HG03280 (cell line): ENCODE measurements around the gene ALOX12B.
A peak's percentile ranks its signal among the peaks of the same experiment; 100 is the strongest.

Experiments
- ATAC-seq: cut with Tn5 transposase; IDR thresholded peaks from one replicate; pipeline ENCODE4 v1.9.1; 2021; ENCODE audit warnings: mild to moderate bottlenecking, moderate library complexity; ENCODE audit not compliant: unreplicated experiment

Gene ALOX12B

DNA sequence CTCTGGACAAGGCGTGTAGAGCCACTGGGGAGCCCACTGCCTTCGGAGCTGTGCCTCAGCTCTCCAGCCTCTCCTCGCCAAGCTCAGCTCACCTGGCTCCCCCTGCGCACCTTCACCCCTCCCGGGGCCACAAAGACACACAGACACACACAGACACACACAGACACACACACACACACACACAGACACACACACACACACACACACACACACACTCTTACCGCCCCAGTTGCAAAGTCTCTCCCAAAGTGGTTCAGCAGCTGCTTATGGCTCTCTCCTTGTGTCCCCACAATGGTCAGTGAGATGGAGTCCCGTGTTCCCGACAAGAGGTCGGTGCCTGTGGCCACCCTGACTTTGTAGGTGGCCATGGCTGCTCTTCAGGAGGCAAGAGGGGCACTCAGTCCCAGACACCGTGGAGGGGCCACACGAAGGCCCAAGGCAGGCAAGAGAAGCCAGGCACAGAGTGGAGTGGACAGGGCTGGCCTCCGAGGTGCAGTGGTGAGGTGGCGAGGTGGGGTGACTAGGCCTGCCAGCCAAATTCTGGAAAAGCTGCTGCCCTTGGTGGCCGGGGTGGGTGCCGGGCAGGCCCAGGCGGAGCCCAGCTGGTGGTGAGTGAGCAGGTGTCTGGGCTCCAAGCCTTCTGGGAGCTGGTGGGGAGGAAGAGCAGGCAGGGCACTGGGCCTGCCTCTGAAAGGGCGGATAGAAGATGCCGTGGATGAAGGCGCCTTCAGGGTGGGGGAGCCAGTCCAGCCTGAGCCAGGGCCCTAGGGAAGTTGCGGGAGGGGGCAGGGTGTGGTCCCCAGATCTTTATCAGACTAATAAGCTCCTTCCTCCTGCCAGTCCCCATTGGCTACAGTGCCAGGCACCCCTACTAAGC, at the start of gene ALOX12B:
Gene ALOX12B, minus strand, starts transcription at position 642 of the 877 bp plus-strand sequence. Its CDS starts 274 bp downstream, at position 368.
- no peak for ATAC-seq

DNA sequence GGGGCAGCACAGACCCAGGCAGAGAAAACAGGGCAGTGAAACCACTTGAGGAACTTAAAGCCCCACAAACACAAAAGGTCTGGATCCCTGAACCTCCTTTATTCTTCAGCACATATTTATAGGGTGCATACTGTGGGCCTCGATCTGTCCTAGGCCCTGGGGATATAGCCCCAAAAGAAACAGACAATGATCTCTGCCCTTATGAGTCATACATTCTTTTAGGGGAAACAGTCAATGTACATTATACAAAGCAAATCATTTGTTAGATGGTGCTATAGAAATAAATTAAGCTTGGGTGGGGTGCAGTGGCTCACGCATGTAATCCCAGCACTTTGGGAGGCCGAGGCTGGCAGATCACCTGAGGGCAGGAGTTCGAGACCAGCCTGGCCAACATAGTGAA, 46.4 kb upstream of the ALOX12B start:
- no peak for ATAC-seq

DNA sequence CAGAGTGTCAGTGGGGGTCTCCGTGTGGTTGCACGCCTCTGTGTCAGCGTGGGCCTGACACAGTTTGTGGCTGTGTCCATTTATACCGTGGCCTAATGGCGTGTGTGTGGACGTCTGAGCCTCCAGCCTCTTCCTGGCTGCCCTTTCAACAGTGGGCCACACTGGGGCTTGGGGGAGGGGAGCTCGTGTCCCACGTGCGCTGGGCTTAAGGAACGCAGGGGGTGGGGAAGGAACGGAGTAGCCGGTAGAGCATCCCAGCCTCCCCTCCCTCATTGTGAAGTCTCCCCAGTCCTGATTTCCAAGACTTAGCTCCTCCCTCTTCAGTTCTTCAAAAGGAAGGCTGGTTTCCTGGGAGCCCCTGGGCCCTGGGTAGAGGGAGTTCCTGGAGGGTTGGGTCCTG, 45.9 kb upstream of the ALOX12B start:
- no peak for ATAC-seq

DNA sequence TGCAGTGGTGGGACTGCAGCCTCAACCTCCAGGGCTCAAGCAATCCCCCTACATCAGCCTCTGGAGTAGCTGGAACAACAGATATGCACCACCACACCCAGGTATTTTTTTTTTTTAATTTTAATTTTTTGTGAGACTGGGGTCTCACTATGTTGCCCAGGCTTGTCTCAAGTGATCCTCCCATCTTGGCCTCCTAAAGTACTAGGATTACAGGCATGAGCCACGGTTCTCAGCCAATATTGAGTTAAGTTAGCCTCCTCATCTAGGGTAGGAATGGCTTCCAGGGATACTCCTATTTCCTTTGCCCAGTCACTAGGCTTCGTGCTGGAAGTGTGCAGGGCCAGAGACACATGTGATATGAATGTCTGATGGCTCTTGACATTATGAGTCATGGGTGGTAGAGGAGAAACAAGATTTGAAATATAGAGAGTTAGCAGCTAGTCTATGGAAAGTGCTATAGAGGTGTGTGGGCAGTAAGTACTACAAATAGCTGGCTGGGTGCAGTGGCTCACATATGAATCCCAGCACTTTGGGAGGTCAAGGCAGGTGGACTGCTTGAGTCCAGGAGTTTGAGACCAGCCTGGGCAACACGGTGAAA, 44.4 kb upstream of the ALOX12B start:
- no peak for ATAC-seq

DNA sequence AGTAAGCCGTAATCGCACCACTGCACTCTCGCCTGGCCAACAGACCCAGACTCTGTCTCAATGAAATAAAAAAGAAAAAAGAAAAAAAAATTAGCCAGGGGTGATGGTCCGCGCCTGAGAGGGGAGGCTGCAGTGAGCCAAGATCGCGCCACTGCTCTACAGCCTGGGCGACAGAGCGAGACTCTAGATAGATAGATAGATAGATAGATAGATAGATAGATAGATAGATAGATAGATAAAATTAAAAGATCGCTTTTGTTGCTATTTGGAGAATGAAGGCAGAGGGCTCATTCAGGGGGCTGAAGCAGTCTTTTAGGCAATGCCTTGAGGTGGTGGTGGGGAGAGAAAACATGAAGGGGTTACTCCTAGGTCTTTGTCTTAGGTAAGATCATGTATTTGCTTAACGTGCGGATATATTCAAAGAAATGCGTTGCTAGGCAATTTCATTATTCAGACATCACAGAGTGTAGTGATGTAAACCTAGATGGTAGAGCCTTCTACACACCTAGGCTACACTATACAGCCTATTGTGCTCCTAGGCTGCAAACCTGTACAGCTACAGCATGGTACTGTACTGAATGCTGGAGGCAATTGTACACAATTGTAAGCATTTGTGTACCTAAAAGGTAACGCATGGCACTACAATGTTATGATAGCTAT, 40.7 kb upstream of the ALOX12B start:
- no peak for ATAC-seq

DNA sequence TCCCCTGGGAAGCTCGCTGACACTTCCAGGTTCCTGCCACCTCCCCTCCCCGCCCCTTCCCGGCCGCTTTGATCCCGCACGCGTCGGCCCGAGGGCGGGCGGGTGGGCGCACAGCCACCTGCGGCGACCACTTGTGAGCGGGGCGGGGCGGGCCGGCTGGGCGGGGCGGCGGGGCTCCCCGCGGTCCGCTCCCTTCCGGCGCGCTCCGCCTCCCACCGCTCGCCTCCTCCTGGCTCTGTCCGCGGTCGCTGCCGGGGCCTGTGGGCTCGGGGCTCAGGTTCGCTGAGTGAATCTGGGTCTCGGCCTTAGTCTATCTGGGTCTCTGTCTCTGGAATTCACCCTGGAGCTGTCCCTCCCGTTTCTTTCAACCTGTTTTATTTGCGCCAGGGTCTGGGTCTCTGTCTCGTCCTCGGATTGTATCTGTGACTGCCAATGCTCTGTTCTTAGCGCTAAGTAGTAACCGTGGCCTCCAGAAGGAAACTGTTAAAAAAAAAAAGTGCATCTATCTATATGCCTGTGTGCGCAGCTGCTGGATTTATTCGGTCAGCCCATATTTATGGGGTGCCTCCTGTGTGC, 39.1 kb upstream of the ALOX12B start:
- ATAC-seq = no peak

DNA sequence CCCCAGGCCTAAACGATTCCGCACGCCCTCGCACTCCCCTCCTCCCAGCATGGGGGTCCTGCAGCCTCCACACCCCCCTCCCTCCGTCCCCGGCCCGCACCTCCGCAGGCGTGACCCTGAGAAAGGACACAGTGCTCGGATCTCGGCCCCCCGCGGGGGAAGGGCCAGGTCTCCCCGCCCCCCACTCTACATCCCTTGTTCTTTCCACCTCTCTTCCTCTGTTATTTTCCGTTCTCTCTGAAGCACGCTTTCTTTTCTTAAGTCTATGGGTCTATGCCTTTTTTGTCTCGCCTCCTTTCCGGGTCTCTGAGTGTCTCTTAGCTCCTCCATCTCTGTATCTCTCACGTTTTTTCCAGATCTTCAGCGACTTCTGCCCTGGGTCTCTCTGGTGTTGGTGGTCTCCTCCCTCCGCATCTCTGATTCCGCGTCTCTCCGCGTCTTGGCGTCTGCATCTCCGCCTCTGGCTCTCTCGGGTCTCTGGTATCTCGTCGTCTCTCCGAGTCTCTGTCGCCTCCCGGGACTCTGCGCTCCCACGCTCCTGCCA, 38.5 kb upstream of the ALOX12B start:
- no peak for ATAC-seq

DNA sequence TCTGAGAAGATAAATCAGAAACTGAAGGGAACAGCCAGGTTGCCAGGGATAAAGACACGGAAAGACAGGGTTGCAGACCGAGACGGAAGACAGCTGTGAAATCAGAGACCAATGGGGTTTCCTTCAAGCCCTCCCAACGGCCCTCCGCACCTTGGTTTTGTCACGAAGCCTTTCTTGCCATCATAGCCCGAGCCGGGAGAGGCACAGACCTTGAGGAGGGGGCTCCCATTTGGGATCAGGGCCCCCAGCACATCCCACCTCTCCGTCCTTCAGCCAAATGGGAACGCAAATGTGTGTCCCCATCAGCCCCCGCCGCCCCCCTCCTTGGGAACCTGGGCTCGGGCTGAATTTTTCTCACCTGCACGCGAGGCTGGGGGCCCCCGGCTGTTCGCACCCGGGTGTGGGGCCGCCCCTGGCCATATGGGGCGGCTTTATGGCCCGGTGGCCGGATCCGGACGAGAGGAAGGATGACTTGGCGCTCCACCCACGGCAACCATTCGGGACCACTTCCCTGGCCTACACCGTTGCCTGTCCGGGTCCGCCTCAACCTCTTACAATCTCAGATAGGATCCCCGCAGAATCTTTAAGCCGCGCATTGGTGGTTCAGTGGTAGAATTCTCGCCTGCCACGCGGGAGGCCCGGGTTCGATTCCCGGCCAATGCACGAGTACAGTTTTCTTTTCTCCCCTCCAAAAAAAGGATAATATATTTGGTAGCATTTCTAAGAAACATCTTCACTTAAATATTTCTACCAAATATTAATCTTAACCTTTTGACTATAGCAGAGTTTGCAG, 37.8 kb upstream of the ALOX12B start:
- ATAC-seq = peak; percentile 32

DNA sequence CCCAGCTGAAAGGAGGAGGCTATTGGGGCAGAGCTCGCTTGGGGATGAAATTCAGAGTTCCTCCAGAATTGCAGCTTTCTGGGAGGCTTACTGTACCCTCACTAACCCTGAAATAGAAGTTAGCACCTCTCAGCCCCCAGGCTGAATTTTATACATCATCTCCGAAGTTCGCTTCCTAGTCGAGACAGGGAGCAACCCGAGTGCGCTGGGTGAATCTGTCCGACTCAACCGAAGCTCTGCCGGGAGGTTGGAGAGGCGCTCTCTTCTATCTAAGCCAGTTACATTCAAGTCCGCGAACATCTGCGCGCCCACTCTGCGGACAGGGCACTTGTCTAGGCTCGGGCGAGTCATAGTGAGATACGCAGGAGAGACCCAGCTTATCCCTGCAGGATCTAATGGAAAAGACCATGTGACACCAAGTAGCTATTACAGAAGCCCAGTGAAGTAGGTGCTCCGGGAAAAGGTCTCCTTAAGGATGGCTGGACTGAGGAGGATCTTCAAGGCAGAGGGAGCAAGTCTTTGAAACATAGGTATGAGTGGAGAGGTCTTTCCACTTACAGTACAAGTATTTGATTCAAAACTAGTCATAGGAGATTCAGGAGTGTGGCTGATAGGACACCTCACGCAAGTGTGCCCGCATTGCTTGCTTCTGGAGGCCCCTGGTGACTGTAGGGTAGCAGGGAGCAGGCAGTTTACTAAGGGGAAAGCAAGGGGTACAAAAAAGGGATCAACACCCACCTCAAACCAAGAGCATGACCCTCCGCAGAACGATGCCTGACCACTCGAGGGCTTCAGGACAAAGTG, 37.0 kb upstream of the ALOX12B start:
- ATAC-seq = no peak

DNA sequence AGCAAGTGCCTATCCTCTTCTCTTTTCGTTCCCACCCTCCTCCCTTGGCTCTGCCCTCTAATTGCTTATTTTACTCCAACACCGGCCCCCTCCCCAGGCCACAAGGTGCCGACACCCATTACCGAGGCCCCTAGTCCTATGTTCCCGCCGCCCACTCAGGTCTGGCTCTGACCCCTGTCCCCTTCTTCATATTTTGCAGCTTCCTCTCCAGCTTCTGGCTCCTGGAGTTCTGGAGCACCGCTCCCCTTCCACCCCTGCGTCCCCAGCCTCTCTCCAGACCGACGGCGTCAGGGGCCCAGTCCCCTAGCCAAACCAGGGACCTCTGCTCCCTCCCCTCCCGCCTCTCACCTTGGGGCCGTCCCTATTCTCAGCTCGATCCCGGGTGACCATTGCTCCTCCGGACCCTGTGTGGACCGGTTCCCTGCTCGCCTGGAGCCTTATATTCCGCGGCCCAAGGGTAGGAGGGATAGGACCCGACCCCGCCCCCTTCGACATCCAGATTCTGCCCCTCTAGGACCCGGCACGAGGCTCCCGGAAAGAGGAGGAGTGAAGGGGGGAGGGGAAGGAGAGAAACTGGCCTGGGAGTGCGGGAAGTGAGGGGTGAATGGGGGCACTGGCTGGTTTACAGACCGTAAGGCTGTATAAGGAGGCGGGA, 36.3 kb upstream of the ALOX12B start, which contains the start of gene HES7:
Gene HES7, minus strand, starts transcription at position 412 of the 655 bp plus-strand sequence. Its CDS starts 22 bp downstream, at position 390.
- no peak for ATAC-seq

DNA sequence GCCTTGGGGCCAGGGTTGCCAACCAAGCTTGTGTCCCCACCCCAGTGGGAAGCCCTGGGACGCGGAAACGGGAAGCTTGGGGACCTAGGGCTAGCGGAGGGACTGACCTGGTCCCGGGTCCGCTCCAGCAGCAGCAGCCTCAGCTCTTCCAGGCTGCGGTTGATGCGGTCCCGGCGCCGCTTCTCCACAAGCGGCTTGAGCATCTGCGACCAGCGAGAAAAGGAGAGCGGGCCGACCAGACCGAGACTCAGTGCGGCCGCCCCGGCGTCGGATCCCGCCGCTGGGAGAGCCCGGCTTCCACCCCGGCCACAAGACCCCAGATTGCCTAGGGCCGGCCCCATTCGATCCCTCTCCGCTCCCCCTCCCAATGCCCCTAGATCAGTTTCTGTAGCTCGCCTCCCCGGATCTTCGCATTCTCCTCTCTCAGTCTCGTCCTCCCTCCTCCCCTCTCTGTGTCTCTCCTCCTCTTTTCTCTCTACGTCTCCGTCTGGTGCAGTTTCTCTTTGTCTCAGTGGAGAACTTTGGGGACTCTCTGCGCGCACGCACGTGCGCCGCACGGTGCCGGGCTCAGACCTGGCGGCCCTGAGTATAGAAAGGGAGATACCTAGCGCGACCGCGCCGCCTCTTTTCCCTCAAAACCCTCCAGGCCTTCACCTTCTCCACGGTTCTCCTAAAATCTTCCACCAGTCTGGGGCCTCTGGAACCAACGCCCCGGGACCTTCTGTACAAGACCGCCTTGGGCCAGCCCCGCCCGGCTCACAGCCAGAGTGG, 35.6 kb upstream of the ALOX12B start:
- no peak for ATAC-seq

DNA sequence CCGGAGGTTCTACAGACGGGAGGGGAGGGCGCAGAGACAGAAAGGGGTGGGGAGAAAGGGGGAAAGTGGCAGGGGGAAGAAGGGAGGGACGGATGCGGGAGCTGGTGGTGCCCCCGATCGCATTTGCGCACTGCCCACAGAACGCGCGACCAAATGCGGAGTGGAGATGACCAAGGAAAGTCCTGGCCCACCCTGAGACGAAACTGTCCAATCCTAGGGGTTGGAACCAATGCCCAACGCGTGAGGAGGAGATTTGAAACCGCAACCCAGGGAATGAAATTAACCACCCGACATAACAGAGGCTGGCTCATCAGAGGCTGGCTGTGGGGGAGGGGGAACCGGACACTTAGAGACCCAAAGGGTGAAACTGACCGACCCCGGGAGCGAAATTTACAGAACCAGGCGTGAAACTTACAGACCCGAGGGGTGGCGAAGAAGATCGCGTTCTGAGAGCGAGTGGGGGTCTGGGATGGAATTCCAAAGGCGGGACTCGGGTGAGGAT, 35.0 kb upstream of the ALOX12B start:
- no peak for ATAC-seq

DNA sequence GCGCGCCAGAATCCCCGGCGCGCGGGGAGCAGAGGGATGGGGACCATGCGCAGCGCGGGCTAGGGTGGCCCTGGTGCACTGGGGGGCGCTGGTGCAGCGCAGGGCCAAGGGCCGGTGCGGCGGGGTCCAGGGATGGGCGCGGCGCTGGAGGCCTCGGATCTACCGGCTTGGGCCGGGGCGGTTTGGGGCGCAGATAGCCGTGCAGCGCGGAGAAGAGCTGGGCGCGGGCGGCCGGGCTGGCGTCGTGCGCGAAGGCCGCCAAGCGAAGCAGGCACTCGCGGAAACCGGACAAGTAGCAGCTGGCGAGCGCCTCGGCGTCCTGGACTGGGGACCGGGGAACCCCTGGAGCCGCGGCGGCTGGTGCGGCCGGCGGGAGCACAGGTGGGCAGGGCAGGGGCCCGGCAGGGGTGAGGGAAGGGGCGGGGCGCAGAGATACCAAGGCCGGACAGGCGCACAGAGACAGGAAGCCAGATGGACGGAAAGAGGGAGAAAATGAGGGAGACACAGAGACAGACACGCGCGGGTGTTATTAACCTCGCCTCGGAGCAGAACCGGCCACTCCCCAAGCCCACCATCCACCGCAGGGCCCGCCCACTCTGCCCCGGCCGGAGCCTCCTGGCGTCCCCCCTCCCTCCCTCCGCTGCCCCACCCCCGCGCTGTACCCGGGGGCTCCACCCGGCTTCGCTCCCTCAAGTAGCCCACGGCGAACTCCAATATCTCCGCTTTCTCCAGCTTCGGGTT, 34.3 kb upstream of the ALOX12B start:
- peak; percentile 26 for ATAC-seq

DNA sequence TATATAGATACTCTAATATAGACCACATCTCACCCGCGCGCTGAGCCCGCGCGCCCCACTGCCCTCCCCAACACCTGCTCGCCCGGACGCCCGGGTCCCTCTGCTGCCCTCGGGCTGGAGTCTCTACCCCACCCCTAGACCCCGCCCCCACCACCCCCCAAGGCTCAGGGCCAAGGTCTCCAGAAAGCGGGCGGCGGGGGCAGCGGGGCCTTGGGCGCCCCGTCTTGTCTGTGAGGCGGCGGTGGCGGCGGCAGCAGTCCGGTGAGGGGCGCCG, 33.8 kb upstream of the ALOX12B start:
- no peak for ATAC-seq

DNA sequence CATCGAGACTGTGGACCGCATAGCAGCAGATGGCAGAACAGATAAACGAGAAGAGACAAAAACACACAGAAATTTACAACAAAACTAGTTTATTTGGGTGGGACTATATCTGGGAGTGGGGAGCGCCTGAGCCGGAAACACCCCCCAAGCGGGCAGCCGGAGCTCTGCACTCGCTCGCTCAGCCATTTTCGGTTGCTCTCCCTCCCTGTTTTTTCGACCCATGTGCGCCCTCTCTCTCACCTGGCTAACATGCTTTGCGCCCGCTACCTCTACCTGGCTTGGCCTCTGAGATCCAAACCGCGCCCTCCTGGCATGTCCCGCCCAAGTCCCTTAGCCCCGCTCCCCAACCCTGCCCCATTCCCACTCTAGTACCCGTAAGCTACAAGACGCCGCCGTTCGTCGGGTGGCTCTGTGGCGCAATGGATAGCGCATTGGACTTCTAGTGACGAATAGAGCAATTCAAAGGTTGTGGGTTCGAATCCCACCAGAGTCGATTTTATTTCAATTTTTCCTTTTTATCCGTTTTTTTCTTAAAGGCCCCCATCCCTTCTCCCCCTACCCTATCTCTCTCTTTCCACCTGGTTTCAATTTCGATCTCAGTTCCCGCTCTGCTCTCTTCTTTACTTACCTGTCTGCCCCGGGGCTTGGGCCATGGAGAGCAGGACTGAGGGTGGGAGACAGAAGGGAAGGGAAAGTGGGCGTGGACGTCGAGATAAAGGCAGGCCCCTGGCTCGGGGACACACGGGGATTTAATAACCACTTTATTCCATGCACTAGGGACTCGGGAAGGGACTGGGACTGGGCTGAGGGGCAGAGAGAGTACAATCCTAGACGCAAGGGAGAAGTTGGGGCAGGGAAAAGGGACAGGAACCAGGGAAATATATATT, 33.2 kb upstream of the ALOX12B start:
- ATAC-seq = no peak
